Femur (tissue), 1 donor: ENCODE data around the gene OR2V2.
A peak's percentile ranks its signal among the peaks of the same experiment; 100 is the strongest.

Experiments
- DNase-seq: peaks from one replicate; pipeline ENCODE4 v3.0.0-alpha.2; 2017

The OR2V2 gene

GRCh38 chr5:181191526-181192336 lies 44.3 kb downstream of the OR2V2 start:
- DNase-seq: peak; percentile 99

GRCh38 chr5:181192337-181193046 lies 45.1 kb downstream of the OR2V2 start:
- DNase-seq: no peak

- DNase-seq: no peak
Observed at GRCh38 chr5:181193656-181194055, 46.3 kb downstream of the OR2V2 start.

- DNase-seq: no peak
Observed at GRCh38 chr5:181194489-181195248, 47.3 kb downstream of the OR2V2 start.

GRCh38 chr5:181195249-181195761 lies 47.9 kb downstream of the OR2V2 start:
- no peak for DNase-seq

GRCh38 chr5:181197326-181197951 lies 50.1 kb downstream of the OR2V2 start:
- DNase-seq: no peak

GRCh38 chr5:181198106-181198685 lies 50.8 kb downstream of the OR2V2 start:
- no peak for DNase-seq

- DNase-seq: no peak
Observed at GRCh38 chr5:181198905-181199519, 51.6 kb downstream of the OR2V2 start.

GRCh38 chr5:181199881-181200638 lies 52.7 kb downstream of the OR2V2 start:
- DNase-seq: no peak

GRCh38 chr5:181200816-181201215 lies 53.4 kb downstream of the OR2V2 start:
- no peak for DNase-seq

GRCh38 chr5:181203093-181203711 lies 55.8 kb downstream of the OR2V2 start:
- no peak for DNase-seq

- no peak for DNase-seq
Observed at GRCh38 chr5:181203777-181204112, 56.4 kb downstream of the OR2V2 start.

GRCh38 chr5:181204113-181204825 lies 56.9 kb downstream of the OR2V2 start:
- peak; percentile 55 for DNase-seq

- DNase-seq: peak; percentile 73
Observed at GRCh38 chr5:181204826-181205760, 57.7 kb downstream of the OR2V2 start, which contains the start of gene TRIM7. Gene TRIM7 (minus strand): TSS chr5:181205196. CDS start chr5:181205110, 86 bp downstream.

GRCh38 chr5:181205761-181206649 lies 58.6 kb downstream of the OR2V2 start:
- DNase-seq: peak; percentile 42

- peak; percentile 90 for DNase-seq
Observed at GRCh38 chr5:181207214-181207959, 60.0 kb downstream of the OR2V2 start.

- DNase-seq: no peak
Observed at GRCh38 chr5:181207960-181208253, 60.5 kb downstream of the OR2V2 start.
